ENCODE measurements around the gene CHST8. TPM values are rescaled to one million over a fixed set of nuclear protein-coding genes. Genes with fewer than 3 reads are reported as not detected.
A peak's percentile ranks its signal among the peaks of the same experiment; 100 is the strongest.

CHST8 gene
- total and polyA plus RNA-seq, 2 donors from 2014 or later = 0.28 TPM; not detected in 1

DNA sequence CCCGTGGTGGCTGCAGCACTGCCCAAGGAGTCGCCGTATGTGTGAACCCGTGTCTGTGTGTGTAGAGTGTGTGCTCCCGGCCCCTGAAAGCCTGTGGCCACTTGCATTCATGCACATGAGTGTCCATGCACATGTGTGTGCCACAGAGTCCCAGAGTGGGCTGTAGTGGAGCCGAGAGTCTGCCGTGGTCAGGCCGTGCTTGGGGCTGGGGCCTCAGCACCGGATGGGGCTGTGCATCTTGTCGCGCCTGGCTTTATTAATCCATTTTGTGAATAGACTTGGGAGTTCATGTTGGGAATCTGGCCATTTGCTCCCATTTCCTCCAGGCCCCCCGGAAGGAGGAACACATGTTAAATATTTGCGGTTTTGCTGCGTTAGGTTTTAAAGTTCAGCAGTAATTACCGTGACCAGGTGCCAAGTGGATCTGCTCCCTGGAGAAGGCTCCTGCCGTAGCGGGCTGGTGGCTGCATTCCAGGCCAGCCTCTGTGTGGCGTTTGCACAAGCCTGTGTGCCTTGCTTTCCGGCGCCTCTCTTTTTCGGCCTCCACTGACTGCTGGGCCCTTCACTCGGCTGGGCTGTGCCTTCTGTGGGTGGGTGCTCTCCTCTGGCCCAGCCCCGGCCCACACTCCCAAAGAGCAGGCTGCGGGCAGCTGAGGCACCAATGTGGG is 105.7 kb downstream of the CHST8 start:
- no peak overlapping the region for H3K27ac ChIP-seq (ENCODE audit: low read depth in 2 of 2, low read length in 2 of 2)
- intact Hi-C loops (cut with DNase I) = no loop called here
- no peak for FAIRE-seq
- H3K36me3 ChIP-seq (ENCODE audit: control insufficient read depth in 2 of 3, insufficient read depth in 3 of 3, low read length in 3 of 3) = no peaks in the 10 kb centered on the region
- peak in 2 of 5 donors; percentile 11 to 59 for DNase-seq
- H3K9me3 ChIP-seq (ENCODE audit: control insufficient read depth in 2 of 3, insufficient read depth in 1 of 3, low read length in 3 of 3) = peaks cover 0 to 6% (median 0%) of the 10 kb centered on the region in 3 donors
- no peak overlapping the region for H3K9ac ChIP-seq (ENCODE audit: low read length in 3 of 3)
- TF ChIP-seq, protein P1, sequence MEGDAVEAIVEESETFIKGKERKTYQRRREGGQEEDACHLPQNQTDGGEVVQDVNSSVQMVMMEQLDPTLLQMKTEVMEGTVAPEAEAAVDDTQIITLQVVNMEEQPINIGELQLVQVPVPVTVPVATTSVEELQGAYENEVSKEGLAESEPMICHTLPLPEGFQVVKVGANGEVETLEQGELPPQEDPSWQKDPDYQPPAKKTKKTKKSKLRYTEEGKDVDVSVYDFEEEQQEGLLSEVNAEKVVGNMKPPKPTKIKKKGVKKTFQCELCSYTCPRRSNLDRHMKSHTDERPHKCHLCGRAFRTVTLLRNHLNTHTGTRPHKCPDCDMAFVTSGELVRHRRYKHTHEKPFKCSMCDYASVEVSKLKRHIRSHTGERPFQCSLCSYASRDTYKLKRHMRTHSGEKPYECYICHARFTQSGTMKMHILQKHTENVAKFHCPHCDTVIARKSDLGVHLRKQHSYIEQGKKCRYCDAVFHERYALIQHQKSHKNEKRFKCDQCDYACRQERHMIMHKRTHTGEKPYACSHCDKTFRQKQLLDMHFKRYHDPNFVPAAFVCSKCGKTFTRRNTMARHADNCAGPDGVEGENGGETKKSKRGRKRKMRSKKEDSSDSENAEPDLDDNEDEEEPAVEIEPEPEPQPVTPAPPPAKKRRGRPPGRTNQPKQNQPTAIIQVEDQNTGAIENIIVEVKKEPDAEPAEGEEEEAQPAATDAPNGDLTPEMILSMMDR (IDR thresholded peaks at IDR 0.05; ENCODE audit: borderline replicate concordance, extremely low read depth, insufficient read depth) = no peak
- H3K27me3 ChIP-seq (ENCODE audit: control insufficient read depth, insufficient read depth, low read length) = no peaks in the 10 kb centered on the region
- no peak overlapping the region for H3K4me3 ChIP-seq (ENCODE audit: low read length in 3 of 3)
- no peaks in the 10 kb centered on the region for H3K4me1 ChIP-seq (ENCODE audit: control insufficient read depth in 2 of 3, insufficient read depth in 2 of 3, low read depth in 1 of 3, low read length in 3 of 3)

DNA sequence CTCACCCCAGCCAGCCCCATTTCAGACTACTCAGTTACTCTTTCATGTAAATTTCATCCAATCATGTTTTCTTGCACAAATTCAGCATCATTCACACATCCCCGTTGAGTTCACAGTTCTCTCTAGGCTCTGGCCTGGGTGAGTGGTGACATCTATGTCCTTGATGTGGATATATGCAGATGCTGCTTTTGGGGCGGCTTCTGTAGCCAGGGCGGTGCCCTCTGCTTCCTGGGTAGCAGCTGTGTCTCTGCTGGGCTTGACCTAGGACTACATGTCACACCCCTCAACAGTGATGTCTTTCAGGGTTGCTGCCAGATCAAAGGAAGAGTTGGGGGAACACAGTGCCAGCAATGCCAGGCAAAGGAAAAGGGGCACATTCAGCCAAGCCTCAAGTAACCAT is 106.4 kb downstream of the CHST8 start:
- H3K36me3 ChIP-seq (ENCODE audit: control insufficient read depth in 2 of 3, insufficient read depth in 3 of 3, low read length in 3 of 3) = no peaks in the 10 kb centered on the region
- H3K9ac ChIP-seq (ENCODE audit: low read length in 3 of 3) = no peak overlapping the region
- DNase-seq = peak in 1 of 5 donors; percentile 20
- TF ChIP-seq, protein P1 (IDR thresholded peaks at IDR 0.05; ENCODE audit: borderline replicate concordance, extremely low read depth, insufficient read depth) = no peak
- no peak overlapping the region for H3K27ac ChIP-seq (ENCODE audit: low read depth in 2 of 2, low read length in 2 of 2)
- intact Hi-C loops (cut with DNase I) = no loop called here
- H3K27me3 ChIP-seq (ENCODE audit: control insufficient read depth, insufficient read depth, low read length) = no peaks in the 10 kb centered on the region
- FAIRE-seq = no peak
- H3K9me3 ChIP-seq (ENCODE audit: control insufficient read depth in 2 of 3, insufficient read depth in 1 of 3, low read length in 3 of 3) = peaks cover 0 to 6% (median 0%) of the 10 kb centered on the region in 3 donors
- no peaks in the 10 kb centered on the region for H3K4me1 ChIP-seq (ENCODE audit: control insufficient read depth in 2 of 3, insufficient read depth in 2 of 3, low read depth in 1 of 3, low read length in 3 of 3)
- H3K4me3 ChIP-seq (ENCODE audit: low read length in 3 of 3) = no peak overlapping the region

- H3K27me3 ChIP-seq (ENCODE audit: control insufficient read depth, insufficient read depth, low read length) = no peaks in the 10 kb centered on the region
- peak in 1 of 5 donors; percentile 6 for DNase-seq
- FAIRE-seq = no peak
- H3K36me3 ChIP-seq (ENCODE audit: control insufficient read depth in 2 of 3, insufficient read depth in 3 of 3, low read length in 3 of 3) = no peaks in the 10 kb centered on the region
- H3K4me1 ChIP-seq (ENCODE audit: control insufficient read depth in 2 of 3, insufficient read depth in 2 of 3, low read depth in 1 of 3, low read length in 3 of 3) = no peaks in the 10 kb centered on the region
- H3K9me3 ChIP-seq (ENCODE audit: control insufficient read depth in 2 of 3, insufficient read depth in 1 of 3, low read length in 3 of 3) = peaks cover 0 to 6% (median 0%) of the 10 kb centered on the region in 3 donors
- intact Hi-C loops (cut with DNase I) = no loop called here
- H3K27ac ChIP-seq (ENCODE audit: low read depth in 2 of 2, low read length in 2 of 2) = no peak overlapping the region
- no peak overlapping the region for H3K9ac ChIP-seq (ENCODE audit: low read length in 3 of 3)
- TF ChIP-seq, protein P1 (IDR thresholded peaks at IDR 0.05; ENCODE audit: borderline replicate concordance, extremely low read depth, insufficient read depth) = no peak
- H3K4me3 ChIP-seq (ENCODE audit: low read length in 3 of 3) = no peak overlapping the region
Observed at GRCh38 chr19:33730858-33731607, 109.3 kb downstream of the CHST8 start.
